ENCODE results near the gene QPRT. TPM values are rescaled to one million over a fixed set of nuclear protein-coding genes. Genes with fewer than 3 reads are reported as not detected.
A peak's percentile ranks its signal among the peaks of the same experiment; 100 is the strongest.
"Not testable (repeated sequence)": the region's sequence is repeated elsewhere in the genome, so short reads cannot be mapped to it uniquely, and the experiment has no call there.

QPRT gene
- total RNA-seq, 3 donors from 2014 or later, result 25.3 to 54.6 (median 25.4) TPM

DNA sequence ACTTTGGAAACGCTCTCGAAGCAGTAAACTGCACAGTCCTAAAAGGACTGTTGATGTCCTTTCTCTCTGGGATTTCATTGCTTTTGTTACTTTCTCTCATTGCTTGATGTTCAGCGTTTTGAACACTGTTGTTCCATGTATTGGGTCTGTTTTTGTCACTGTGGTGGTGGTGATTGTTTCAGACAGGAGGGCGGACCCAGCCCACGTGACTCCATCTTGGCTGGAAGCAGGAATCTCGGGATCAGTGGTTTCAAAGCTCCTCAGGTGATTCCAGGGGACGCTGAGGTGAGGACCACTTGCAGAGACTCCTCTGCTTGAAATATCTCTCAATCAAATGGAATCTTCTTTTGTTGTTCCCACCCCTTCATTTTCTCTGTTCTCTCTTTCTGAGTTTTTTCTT, 48.5 kb downstream of the QPRT start:
- no peak for DNase-seq
- no peak overlapping the region for H3K4me3 ChIP-seq
- no peaks in the 10 kb centered on the region for H3K9me3 ChIP-seq
- TF ChIP-seq, protein P1, sequence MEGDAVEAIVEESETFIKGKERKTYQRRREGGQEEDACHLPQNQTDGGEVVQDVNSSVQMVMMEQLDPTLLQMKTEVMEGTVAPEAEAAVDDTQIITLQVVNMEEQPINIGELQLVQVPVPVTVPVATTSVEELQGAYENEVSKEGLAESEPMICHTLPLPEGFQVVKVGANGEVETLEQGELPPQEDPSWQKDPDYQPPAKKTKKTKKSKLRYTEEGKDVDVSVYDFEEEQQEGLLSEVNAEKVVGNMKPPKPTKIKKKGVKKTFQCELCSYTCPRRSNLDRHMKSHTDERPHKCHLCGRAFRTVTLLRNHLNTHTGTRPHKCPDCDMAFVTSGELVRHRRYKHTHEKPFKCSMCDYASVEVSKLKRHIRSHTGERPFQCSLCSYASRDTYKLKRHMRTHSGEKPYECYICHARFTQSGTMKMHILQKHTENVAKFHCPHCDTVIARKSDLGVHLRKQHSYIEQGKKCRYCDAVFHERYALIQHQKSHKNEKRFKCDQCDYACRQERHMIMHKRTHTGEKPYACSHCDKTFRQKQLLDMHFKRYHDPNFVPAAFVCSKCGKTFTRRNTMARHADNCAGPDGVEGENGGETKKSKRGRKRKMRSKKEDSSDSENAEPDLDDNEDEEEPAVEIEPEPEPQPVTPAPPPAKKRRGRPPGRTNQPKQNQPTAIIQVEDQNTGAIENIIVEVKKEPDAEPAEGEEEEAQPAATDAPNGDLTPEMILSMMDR (IDR thresholded peaks at IDR 0.05), result no peak
- intact Hi-C loops (cut with DNase I, micrococcal nuclease), result no loop called here
- no peak for ATAC-seq
- H3K4me1 ChIP-seq (ENCODE audit: low read depth), result no peaks in the 10 kb centered on the region
- no peaks in the 10 kb centered on the region for H3K36me3 ChIP-seq (ENCODE audit: low read depth)

DNA sequence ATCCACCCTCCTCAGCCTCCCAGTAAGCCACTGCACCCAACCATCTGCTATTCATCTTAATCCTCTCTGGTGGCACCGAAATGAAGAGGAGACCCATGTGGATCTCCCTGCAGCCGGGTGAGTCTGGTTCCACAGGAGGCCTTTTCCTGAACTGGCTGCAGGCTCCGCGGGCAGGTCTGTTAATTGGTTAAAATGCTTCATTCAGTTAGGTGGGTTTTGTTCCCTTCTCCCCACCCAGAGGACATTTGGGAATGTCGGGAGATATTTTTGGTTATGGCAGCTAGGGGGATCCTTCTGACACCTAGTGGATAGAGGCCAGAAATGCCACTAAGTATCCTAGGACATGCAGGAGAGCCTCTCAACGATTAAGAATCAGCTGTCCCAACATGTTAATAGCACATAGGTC, 50.1 kb downstream of the QPRT start:
- ATAC-seq (peak; percentile 70), DNase-seq (no peak)
- intact Hi-C loops (cut with DNase I, micrococcal nuclease), result no loop called here

DNA sequence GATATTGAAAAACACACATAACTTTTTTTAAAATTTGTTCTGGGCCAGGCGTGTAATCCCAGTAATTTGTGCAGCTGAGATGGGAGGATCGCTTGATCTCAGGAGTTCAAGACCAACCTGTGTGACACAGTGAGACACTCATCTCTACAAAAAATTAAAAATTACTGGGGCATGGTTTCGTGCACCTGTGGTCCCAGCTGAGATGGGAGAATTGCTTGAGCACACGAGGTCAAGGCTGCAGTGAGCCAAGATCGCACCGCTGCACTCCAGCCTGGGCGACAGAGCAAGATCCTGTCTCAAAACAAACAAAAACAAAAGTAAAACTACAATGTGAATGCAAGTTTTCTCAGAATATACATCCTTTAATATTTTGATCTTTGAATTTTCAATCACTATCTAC, 51.7 kb downstream of the QPRT start:
- DNase-seq, result peak in 1 of 3 donors; percentile 31
- intact Hi-C loops (cut with DNase I, micrococcal nuclease), result no loop called here

More for the DNA sequence above, 50.1 kb downstream of the QPRT start:
- H3K36me3 ChIP-seq (ENCODE audit: low read depth), result no peaks in the 10 kb centered on the region
- H3K4me3 ChIP-seq, result no peak overlapping the region
- H3K4me1 ChIP-seq (ENCODE audit: low read depth), result no peaks in the 10 kb centered on the region
- no peaks in the 10 kb centered on the region for H3K9me3 ChIP-seq
- TF ChIP-seq, protein P1 (IDR thresholded peaks at IDR 0.05), result peak; percentile 24

DNA sequence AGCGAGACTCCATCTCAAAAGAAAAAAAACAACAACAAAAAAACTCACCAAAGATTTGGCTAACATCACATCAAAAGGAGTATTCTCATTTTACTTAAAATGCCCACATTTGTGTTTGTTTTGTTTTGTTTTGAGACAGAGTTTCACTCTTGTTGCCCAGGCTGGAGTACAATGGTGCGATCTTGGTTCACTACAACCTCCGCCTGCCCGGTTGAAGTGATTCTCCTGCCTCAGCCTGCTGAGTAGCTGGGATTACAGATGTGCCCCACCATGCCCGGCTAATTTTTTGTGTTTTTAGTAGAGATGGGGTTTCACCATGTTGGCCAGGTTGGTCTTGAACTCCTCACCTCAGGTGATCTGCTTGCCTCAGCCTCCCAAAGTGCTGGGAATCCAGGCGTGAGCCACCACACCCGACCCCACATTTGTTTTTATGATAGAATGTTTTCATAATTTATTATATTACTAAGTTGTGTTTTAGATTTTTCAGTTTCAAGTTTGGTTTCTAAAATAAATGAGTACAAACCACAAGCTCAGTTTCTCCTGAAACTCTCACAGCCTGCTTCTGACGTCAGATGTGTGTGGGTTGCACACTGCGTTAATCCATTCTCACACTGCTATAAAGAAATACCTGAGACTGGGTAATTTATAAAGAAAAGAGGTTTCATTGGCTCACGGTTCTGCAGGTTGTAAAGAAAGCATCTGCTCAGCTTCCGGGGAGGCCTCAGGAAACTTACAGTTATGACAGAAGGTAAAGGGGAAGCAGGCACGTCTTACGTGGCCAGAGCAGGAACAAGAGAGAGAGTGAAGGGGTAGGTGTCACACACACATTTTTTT, 53.0 kb downstream of the QPRT start:
- H3K4me1 ChIP-seq (ENCODE audit: low read depth); DNase-seq; H3K36me3 ChIP-seq (ENCODE audit: low read depth); intact Hi-C loops (cut with DNase I, micrococcal nuclease); H3K9me3 ChIP-seq; ATAC-seq; H3K4me3 ChIP-seq: not testable (repeated sequence)

More for the DNA sequence above, 51.7 kb downstream of the QPRT start:
- no peaks in the 10 kb centered on the region for H3K4me1 ChIP-seq (ENCODE audit: low read depth)
- H3K9me3 ChIP-seq, result no peaks in the 10 kb centered on the region
- no peak for ATAC-seq
- TF ChIP-seq, protein P1 (IDR thresholded peaks at IDR 0.05), result no peak
- H3K4me3 ChIP-seq, result no peak overlapping the region
- no peaks in the 10 kb centered on the region for H3K36me3 ChIP-seq (ENCODE audit: low read depth)

DNA sequence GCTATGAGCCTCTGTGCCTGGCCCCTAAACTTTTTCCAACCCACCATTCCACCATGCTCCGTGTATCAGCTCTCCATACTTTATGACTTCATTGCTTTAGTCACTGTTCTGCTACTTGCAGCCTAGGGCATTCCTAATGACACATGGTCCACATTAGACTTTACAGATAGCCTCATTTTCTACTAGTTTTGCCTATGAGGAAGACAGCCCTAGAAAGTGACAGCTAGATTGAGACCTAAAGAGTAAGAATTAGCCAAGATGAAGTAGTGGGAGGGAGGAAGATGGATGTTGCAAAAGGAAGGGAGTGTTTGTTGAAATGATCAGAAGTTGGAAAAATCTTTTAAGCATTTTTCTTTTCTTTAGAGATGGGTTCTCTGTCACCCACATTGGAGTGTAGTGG, 55.8 kb downstream of the QPRT start:
- intact Hi-C loops (cut with DNase I, micrococcal nuclease), result no loop called here
- TF ChIP-seq, protein P1 (IDR thresholded peaks at IDR 0.05), result no peak
- H3K4me1 ChIP-seq (ENCODE audit: low read depth), result peaks cover 27% of the 10 kb centered on the region
- DNase-seq (no peak), ATAC-seq (no peak)
- H3K9me3 ChIP-seq, result no peaks in the 10 kb centered on the region
- H3K4me3 ChIP-seq, result no peak overlapping the region
- no peaks in the 10 kb centered on the region for H3K36me3 ChIP-seq (ENCODE audit: low read depth)

DNA sequence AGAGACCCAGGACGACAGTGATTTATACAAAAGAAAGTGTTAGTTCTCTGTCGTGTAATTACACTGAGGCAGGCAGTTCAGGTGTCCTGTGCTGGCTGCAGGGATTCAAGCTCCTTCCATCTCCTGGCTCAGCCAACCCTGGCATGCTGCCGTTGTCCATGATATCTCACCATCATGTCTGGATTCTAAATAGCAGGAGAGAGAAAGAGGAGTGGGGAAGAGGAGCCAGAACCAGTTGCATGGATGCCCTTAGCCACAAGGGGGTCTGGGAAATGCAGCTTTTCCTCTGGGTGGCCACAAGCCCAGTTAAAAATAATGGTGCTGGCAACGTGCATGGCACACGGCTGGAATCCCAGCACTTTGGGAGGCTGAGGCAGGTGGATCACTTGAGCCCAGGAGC, 57.1 kb downstream of the QPRT start:
- no peaks in the 10 kb centered on the region for H3K9me3 ChIP-seq
- H3K4me3 ChIP-seq, result no peak overlapping the region
- TF ChIP-seq, protein P1 (IDR thresholded peaks at IDR 0.05), result no peak
- no peak for ATAC-seq
- no peak for DNase-seq
- no peaks in the 10 kb centered on the region for H3K36me3 ChIP-seq (ENCODE audit: low read depth)
- H3K4me1 ChIP-seq (ENCODE audit: low read depth), result peaks cover 34% of the 10 kb centered on the region
- intact Hi-C loops (cut with DNase I, micrococcal nuclease), result no loop called here
